Superior temporal gyrus (tissue), 1 donor: Measurements from ENCODE around the gene LIFR.

ENCODE experiments used
- DNase-seq: peaks from one replicate; pipeline ENCODE4 v3.0.0-alpha.2; 2016; ENCODE audit errors: extremely low spot score

LIFR gene

GRCh38 chr5:38466424-38467189 lies 89.8 kb downstream of the LIFR start:
- DNase-seq = no peak

- DNase-seq = no peak
Observed at GRCh38 chr5:38465702-38466423, 90.6 kb downstream of the LIFR start.

- DNase-seq = no peak
Observed at GRCh38 chr5:38465061-38465460, 91.4 kb downstream of the LIFR start.

GRCh38 chr5:38463634-38464521 lies 92.6 kb downstream of the LIFR start:
- no peak for DNase-seq

GRCh38 chr5:38462976-38463633 lies 93.3 kb downstream of the LIFR start:
- no peak for DNase-seq

- DNase-seq = no peak
Observed at GRCh38 chr5:38458174-38458573, 98.3 kb downstream of the LIFR start.

GRCh38 chr5:38456657-38457399 lies 99.6 kb downstream of the LIFR start:
- DNase-seq = no peak

GRCh38 chr5:38455796-38456330 lies 100.6 kb downstream of the LIFR start:
- DNase-seq = no peak

GRCh38 chr5:38453921-38454320 lies 102.5 kb downstream of the LIFR start:
- no peak for DNase-seq

GRCh38 chr5:38453506-38453905 lies 102.9 kb downstream of the LIFR start:
- no peak for DNase-seq

GRCh38 chr5:38452201-38452600 lies 104.2 kb downstream of the LIFR start:
- no peak for DNase-seq

GRCh38 chr5:38451074-38451725 lies 105.2 kb downstream of the LIFR start:
- DNase-seq = no peak

- DNase-seq = no peak
Observed at GRCh38 chr5:38450627-38451026, 105.8 kb downstream of the LIFR start.

- DNase-seq = no peak
Observed at GRCh38 chr5:38448568-38449350, 107.7 kb downstream of the LIFR start.

GRCh38 chr5:38447786-38448185 lies 108.7 kb downstream of the LIFR start:
- no peak for DNase-seq

GRCh38 chr5:38447056-38447455 lies 109.4 kb downstream of the LIFR start:
- DNase-seq = no peak

GRCh38 chr5:38446029-38446522 lies 110.4 kb downstream of the LIFR start:
- no peak for DNase-seq

- DNase-seq = no peak
Observed at GRCh38 chr5:38445374-38446028, 110.9 kb downstream of the LIFR start.

- DNase-seq = no peak
Observed at GRCh38 chr5:38443390-38443789, 113.1 kb downstream of the LIFR start.
